PC-9 (cell line): ENCODE results near the gene E2F6. TPM values are rescaled to one million over a fixed set of nuclear protein-coding genes. Genes with fewer than 3 reads are reported as not detected.
"Not testable (repeated sequence)": the region's sequence is repeated elsewhere in the genome, so short reads cannot be mapped to it uniquely, and the experiment has no call there.

Experiments
- BruUV-seq: library from RNA; stranded (reverse); fragments of 400-500 nt; replicated peaks from 2 replicates; lab custom pipeline; 2021; lab: Mats Ljungman, UMichigan
- CTCF ChIA-PET: fragments of 300-600 bp; sonication (Branson Sonifier 250); formaldehyde crosslinking; loops from one replicate; lab custom pipeline; 2022; ENCODE audit warnings: antibody characterized with exemption; lab: Charles Lee
- POLR2A ChIA-PET: fragments of 300-600 bp; sonication (Branson Sonifier 250); formaldehyde crosslinking; loops from one replicate; lab custom pipeline; 2022; ENCODE audit warnings: antibody characterized with exemption; ENCODE audit not compliant: unreplicated experiment; lab: Charles Lee
- DNase-seq, 2 experiments: peaks; one replicate each; pipeline versions ENCODE4 v3.0.0 to v3.0.0-alpha.2; 2015 to 2022; ENCODE audit warnings: mixed read lengths in 1 of 2
- H2AFZ ChIP-seq: fragments of 200-600 bp; sonication (generic); 2 replicates; pipeline ENCODE4 v1.8.1; 2017; ENCODE audit warnings: antibody characterized with exemption
- H3F3A ChIP-seq: fragments of 200-600 bp; sonication (generic); 2 replicates; pipeline ENCODE4 v1.8.1; 2017; ENCODE audit warnings: antibody characterized with exemption, mild to moderate bottlenecking, low read depth; ENCODE audit not compliant: insufficient read depth
- H3K27ac ChIP-seq: fragments of 200-600 bp; sonication (generic); 2 replicates; pipeline ENCODE4 v1.6.1; 2016; ENCODE audit warnings: mixed run types
- H3K27me3 ChIP-seq: fragments of 200-600 bp; sonication (generic); 2 replicates; pipeline ENCODE4 v1.6.1; 2016; ENCODE audit warnings: low read depth, mixed run types; ENCODE audit not compliant: insufficient read depth
- H3K36me3 ChIP-seq: fragments of 200-600 bp; sonication (generic); 2 replicates; pipeline ENCODE4 v1.6.1; 2016; ENCODE audit warnings: low read depth, mixed run types
- H3K4me1 ChIP-seq: fragments of 200-600 bp; sonication (generic); replicated peaks from 2 replicates; pipeline ENCODE4 v1.6.1; 2016; ENCODE audit warnings: mixed run types; ENCODE audit not compliant: insufficient read depth
- H3K4me2 ChIP-seq: fragments of 200-600 bp; sonication (generic); 2 replicates; pipeline ENCODE4 v1.6.1; 2017; ENCODE audit warnings: mixed run types
- H3K4me3 ChIP-seq: fragments of 200-600 bp; sonication (generic); 2 replicates; pipeline ENCODE4 v1.6.1; 2016; ENCODE audit warnings: mixed run types
- H3K79me2 ChIP-seq: fragments of 200-600 bp; sonication (generic); 2 replicates; pipeline ENCODE4 v1.6.1; 2017; ENCODE audit warnings: low read depth, mixed run types
- H3K9me2 ChIP-seq: fragments of 200-600 bp; sonication (generic); 2 replicates; pipeline ENCODE4 v1.8.1; 2017; ENCODE audit warnings: mild to moderate bottlenecking; ENCODE audit not compliant: insufficient read depth
- H3K9me3 ChIP-seq: fragments of 200-600 bp; sonication (generic); 2 replicates; pipeline ENCODE4 v1.8.1; 2016; ENCODE audit warnings: low read depth; ENCODE audit not compliant: insufficient read depth
- H4K20me1 ChIP-seq: fragments of 200-600 bp; sonication (generic); 2 replicates; pipeline ENCODE4 v1.8.1; 2017; ENCODE audit not compliant: insufficient read depth
- EZH2 ChIP-seq: fragments of 200-600 bp; sonication (generic); IDR thresholded peaks from 2 replicates; pipeline ENCODE4 v1.8.0; 2017; ENCODE audit warnings: antibody characterized with exemption, low read depth
- intact Hi-C: fragments of 100-400 bp; cut with micrococcal nuclease; formaldehyde crosslinking; loops from one replicate; pipeline ENCODE4 v1.10.0; 2022; ENCODE audit not compliant: unreplicated experiment
- total RNA-seq: library from RNA; stranded (reverse); gene quantifications from 2 replicates; pipeline ENCODE4 v1.2.3, GENCODE V29; 2021
- TF ChIP-seq, protein P1 (sequence below): fragments of 200-600 bp; sonication (generic); conservative IDR thresholded peaks from 2 replicates; pipeline ENCODE4 v1.6.1; 2017; ENCODE audit warnings: mixed run types, antibody characterized with exemption, mild to moderate bottlenecking, moderate library complexity

E2F6 gene
- total RNA-seq, 1 experiment from 2014 or later: 15.2 TPM

GRCh38 chr2:11406267-11406957 lies 59.5 kb downstream of the E2F6 start:
- H2AFZ ChIP-seq: no peak overlapping the region
- intact Hi-C loops: no loop called here
- no peaks in the 10 kb centered on the region for H3K9me3 ChIP-seq
- no peaks in the 10 kb centered on the region for H3K9me2 ChIP-seq
- ChIA-PET POLR2A (interaction anchor here (0.5 kb wide), 1 partner anchor 1050 kb away, joined by 3 read pairs; no protein-coding TSS in a partner anchor), CTCF (no interaction called here)
- TF ChIP-seq, protein P1, sequence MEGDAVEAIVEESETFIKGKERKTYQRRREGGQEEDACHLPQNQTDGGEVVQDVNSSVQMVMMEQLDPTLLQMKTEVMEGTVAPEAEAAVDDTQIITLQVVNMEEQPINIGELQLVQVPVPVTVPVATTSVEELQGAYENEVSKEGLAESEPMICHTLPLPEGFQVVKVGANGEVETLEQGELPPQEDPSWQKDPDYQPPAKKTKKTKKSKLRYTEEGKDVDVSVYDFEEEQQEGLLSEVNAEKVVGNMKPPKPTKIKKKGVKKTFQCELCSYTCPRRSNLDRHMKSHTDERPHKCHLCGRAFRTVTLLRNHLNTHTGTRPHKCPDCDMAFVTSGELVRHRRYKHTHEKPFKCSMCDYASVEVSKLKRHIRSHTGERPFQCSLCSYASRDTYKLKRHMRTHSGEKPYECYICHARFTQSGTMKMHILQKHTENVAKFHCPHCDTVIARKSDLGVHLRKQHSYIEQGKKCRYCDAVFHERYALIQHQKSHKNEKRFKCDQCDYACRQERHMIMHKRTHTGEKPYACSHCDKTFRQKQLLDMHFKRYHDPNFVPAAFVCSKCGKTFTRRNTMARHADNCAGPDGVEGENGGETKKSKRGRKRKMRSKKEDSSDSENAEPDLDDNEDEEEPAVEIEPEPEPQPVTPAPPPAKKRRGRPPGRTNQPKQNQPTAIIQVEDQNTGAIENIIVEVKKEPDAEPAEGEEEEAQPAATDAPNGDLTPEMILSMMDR: no peak
- no peak for TF ChIP-seq EZH2
- no peak for DNase-seq
- no peak overlapping the region for H3K27ac ChIP-seq
- no peaks in the 10 kb centered on the region for H3K79me2 ChIP-seq
- no peak overlapping the region for H3K4me2 ChIP-seq
- peaks cover 7% of the 10 kb centered on the region; the same call in 1 of the 2 replicates for H3F3A ChIP-seq
- H4K20me1 ChIP-seq: no peaks in the 10 kb centered on the region
- no peaks in the 10 kb centered on the region for H3K4me1 ChIP-seq
- no peaks in the 10 kb centered on the region for H3K27me3 ChIP-seq
- H3K36me3 ChIP-seq: no peaks in the 10 kb centered on the region
- BruUV-seq: no TSS peak
- H3K4me3 ChIP-seq: no peak overlapping the region

DNA sequence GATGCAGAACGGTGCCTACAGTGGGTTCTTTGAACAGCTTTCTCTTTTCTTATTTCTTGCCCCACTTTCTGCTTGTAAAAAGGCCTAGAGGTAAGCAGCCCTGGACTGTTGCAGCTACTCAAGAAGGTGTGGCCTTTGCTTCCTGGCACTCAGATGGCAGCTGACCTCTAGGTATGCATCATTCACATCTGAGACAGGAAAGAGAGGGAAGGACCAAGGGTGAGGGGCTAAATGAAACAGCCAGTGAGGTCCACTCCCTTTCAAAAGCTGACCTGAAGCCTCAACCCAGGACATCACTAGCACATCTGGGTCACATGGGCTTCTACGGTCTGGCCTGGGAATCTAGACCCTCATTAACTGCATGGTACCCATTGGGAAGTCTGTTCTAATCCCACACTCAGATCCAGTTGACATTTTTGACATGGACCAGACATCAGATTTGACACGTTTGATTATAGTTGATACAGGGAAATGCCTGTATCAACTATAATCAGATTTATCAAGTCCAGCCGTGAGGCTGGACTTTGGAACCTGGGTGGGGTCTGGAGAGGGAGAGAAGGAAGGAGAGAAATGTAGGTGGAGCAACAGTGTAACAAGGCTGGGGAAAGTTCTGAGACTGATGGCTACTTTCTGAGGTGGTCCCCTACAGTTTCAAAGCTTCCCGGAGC lies 60.2 kb downstream of the E2F6 start:
- no peaks in the 10 kb centered on the region for H3K4me1 ChIP-seq
- no peak for DNase-seq
- intact Hi-C loops: no loop called here
- H3K9me3 ChIP-seq: no peaks in the 10 kb centered on the region
- TF ChIP-seq EZH2: no peak
- TF ChIP-seq, protein P1: no peak
- H3K9me2 ChIP-seq: no peaks in the 10 kb centered on the region
- H3K4me3 ChIP-seq: no peak overlapping the region
- ChIA-PET CTCF (no interaction called here), POLR2A (interaction anchor here (0.5 kb wide), 1 partner anchor 1051 kb away, joined by 3 read pairs; no protein-coding TSS in a partner anchor)
- H3K27me3 ChIP-seq: no peaks in the 10 kb centered on the region
- H3K27ac ChIP-seq: no peak overlapping the region
- no TSS peak for BruUV-seq
- H3K4me2 ChIP-seq: no peak overlapping the region
- H3K36me3 ChIP-seq: no peaks in the 10 kb centered on the region
- H2AFZ ChIP-seq: no peak overlapping the region
- no peaks in the 10 kb centered on the region for H3K79me2 ChIP-seq
- peaks cover 7% of the 10 kb centered on the region; the same call in 1 of the 2 replicates for H3F3A ChIP-seq
- H4K20me1 ChIP-seq: no peaks in the 10 kb centered on the region

GRCh38 chr2:11405074-11405406 lies 60.9 kb downstream of the E2F6 start:
- H3K27me3 ChIP-seq, H3F3A ChIP-seq, H3K9me2 ChIP-seq, H3K4me1 ChIP-seq, H3K4me3 ChIP-seq, H3K9me3 ChIP-seq, H3K79me2 ChIP-seq, H2AFZ ChIP-seq, H3K36me3 ChIP-seq, BruUV-seq, H3K27ac ChIP-seq, H4K20me1 ChIP-seq, H3K4me2 ChIP-seq, intact Hi-C loops, DNase-seq: not testable (repeated sequence)
- ChIA-PET POLR2A (interaction anchor here (0.5 kb wide), 1 partner anchor 682 kb away, joined by 3 read pairs; no protein-coding TSS in a partner anchor), CTCF (interaction anchor here (0.5 to 0.6 kb wide), 2 partner anchors 15 to 486 kb away, joined by 3 to 11 read pairs; no protein-coding TSS in a partner anchor)
